Breast epithelium (tissue), 3 donors: ENCODE results near the gene CSNK2A2.

Source experiments
- POLR2A ChIP-seq: fragments of 450-650 bp; IDR thresholded peaks from one replicate; pipeline ENCODE4 v1.6.1; 2016; ENCODE audit warnings: antibody characterized with exemption, mild to moderate bottlenecking, moderate library complexity
- POLR2AphosphoS5 ChIP-seq, 3 donors: sonication (generic); formaldehyde crosslinking; IDR thresholded peaks; one replicate each; pipeline ENCODE4 v1.6.1; 2017; ENCODE audit warnings: antibody characterized with exemption in 3 of 3
- TF ChIP-seq, protein P1 (sequence below), 3 donors: fragments of 450-650 bp; IDR thresholded peaks; one replicate each; pipeline ENCODE4 v1.5.1; 2016 to 2017; ENCODE audit warnings: antibody characterized with exemption in 3 of 3, mild to moderate bottlenecking in 3 of 3, moderate library complexity in 3 of 3

DNA sequence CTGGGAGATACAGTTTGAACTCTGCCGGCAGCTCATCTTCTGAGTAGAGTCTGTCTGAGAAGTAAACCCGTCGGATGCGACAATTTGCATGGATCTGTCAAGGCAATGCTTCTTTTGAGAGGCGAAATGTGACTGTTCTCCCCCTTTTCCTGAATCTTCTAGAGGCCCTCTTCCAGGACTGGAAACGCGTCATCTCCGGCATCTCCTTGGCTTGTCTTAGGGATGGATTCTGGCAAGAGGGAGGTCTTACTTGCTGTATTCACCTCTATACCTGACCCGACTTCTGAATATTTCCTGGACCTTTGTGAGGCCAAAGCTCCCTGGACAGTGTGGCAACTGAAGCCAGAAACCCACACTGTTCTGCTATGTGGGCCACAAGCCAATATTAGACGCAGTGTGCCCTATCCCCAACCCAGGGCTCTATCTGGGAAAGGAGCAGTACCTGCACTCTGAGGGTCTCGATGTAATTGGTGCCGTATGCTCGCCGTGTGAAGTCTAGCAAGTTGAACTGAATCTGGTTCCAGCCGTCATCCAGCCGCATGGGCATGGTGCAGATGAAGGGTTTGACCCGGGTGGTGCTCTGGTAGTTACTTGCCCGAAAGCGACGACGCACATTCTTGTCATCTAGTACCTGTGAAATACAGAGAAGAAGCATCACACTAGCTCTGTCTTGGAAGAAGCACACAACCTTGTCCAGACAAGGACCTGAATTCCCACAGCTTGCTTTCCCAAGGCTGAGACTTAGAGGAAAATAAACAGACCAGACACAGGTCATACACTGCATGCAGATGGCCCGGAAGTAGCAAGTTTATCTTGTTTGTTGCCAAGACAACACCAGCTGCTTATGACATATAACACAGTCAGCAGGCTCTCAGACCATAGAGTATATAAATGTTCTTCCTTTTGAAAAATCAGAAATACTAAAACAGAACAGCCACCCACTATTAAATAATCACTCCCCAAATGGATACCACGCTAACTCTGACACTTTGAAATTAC, 82.8 kb downstream of the CSNK2A2 start:
- TF ChIP-seq, protein P1, sequence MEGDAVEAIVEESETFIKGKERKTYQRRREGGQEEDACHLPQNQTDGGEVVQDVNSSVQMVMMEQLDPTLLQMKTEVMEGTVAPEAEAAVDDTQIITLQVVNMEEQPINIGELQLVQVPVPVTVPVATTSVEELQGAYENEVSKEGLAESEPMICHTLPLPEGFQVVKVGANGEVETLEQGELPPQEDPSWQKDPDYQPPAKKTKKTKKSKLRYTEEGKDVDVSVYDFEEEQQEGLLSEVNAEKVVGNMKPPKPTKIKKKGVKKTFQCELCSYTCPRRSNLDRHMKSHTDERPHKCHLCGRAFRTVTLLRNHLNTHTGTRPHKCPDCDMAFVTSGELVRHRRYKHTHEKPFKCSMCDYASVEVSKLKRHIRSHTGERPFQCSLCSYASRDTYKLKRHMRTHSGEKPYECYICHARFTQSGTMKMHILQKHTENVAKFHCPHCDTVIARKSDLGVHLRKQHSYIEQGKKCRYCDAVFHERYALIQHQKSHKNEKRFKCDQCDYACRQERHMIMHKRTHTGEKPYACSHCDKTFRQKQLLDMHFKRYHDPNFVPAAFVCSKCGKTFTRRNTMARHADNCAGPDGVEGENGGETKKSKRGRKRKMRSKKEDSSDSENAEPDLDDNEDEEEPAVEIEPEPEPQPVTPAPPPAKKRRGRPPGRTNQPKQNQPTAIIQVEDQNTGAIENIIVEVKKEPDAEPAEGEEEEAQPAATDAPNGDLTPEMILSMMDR (IDR thresholded peaks at IDR 0.05), result no peak
- no peak for TF ChIP-seq POLR2AphosphoS5 (IDR thresholded peaks at IDR 0.05)
- no peak for TF ChIP-seq POLR2A
